Umbilical cord (tissue), 2 donors: ENCODE data around the gene SMIM10L1. TPM values are rescaled to one million over a fixed set of nuclear protein-coding genes. Genes with fewer than 3 reads are reported as not detected.
A peak's percentile ranks its signal among the peaks of the same experiment; 100 is the strongest.

ENCODE experiments used
- DNase-seq: peaks from one replicate; pipeline ENCODE4 v3.0.0-alpha.2; 2015; ENCODE audit warnings: low spot score
- total RNA-seq: library from RNA; depleted of rRNA; stranded (reverse); fragments of >200 nt; gene quantifications from one replicate; pipeline ENCODE4 v1.2.3, GENCODE V29; 2014; ENCODE audit warnings: low replicate concordance; ENCODE audit not compliant: insufficient read depth

The SMIM10L1 gene
- 12.5 TPM for total RNA-seq

- DNase-seq = peak; percentile 98
These were observed at the start of gene SMIM10L1 for GRCh38 chr12:11171145-11171968. TSS of gene SMIM10L1 (plus strand) at chr12:11171194. CDS start at chr12:11171357, 163 bp downstream.

GRCh38 chr12:11130382-11130781, 40.6 kb upstream of the SMIM10L1 start:
- no peak for DNase-seq

- no peak for DNase-seq
These were observed 40.0 kb upstream of the SMIM10L1 start for GRCh38 chr12:11130999-11131398.

GRCh38 chr12:11133162-11133561, 37.8 kb upstream of the SMIM10L1 start:
- DNase-seq = no peak

GRCh38 chr12:11133816-11134215, 37.2 kb upstream of the SMIM10L1 start:
- DNase-seq = no peak

- DNase-seq = no peak
These were observed 36.7 kb upstream of the SMIM10L1 start, which contains the start of gene TAS2R30 for GRCh38 chr12:11134305-11134704. TSS of gene TAS2R30 (minus strand) at chr12:11134644. CDS start at chr12:11134244, 400 bp downstream.

GRCh38 chr12:11136075-11136474, 34.9 kb upstream of the SMIM10L1 start:
- no peak for DNase-seq

- DNase-seq = no peak
These were observed 27.6 kb upstream of the SMIM10L1 start for GRCh38 chr12:11143352-11143751.

GRCh38 chr12:11144297-11144696, 26.7 kb upstream of the SMIM10L1 start:
- no peak for DNase-seq

- DNase-seq = no peak
These were observed 23.6 kb upstream of the SMIM10L1 start for GRCh38 chr12:11147420-11147819.

- no peak for DNase-seq
These were observed 20.2 kb upstream of the SMIM10L1 start for GRCh38 chr12:11150832-11151231.

- DNase-seq = no peak
These were observed 18.3 kb upstream of the SMIM10L1 start for GRCh38 chr12:11152725-11153124.

GRCh38 chr12:11154400-11154925, 16.5 kb upstream of the SMIM10L1 start:
- DNase-seq = no peak

GRCh38 chr12:11158885-11159444, 12.0 kb upstream of the SMIM10L1 start:
- DNase-seq = no peak

GRCh38 chr12:11162502-11162901, 8.5 kb upstream of the SMIM10L1 start:
- no peak for DNase-seq

- DNase-seq = no peak
These were observed 6.6 kb upstream of the SMIM10L1 start for GRCh38 chr12:11164384-11164783.

GRCh38 chr12:11166300-11166699, 4.7 kb upstream of the SMIM10L1 start:
- no peak for DNase-seq

GRCh38 chr12:11170810-11171144, 217 bp upstream of the SMIM10L1 start:
- DNase-seq = no peak

- DNase-seq = no peak
These were observed 1.1 kb downstream of the SMIM10L1 start for GRCh38 chr12:11171969-11172675.

- no peak for DNase-seq
These were observed 3.0 kb downstream of the SMIM10L1 start for GRCh38 chr12:11174022-11174421.

- DNase-seq = no peak
These were observed 7.3 kb downstream of the SMIM10L1 start for GRCh38 chr12:11178250-11178649.

- no peak for DNase-seq
These were observed 11.5 kb downstream of the SMIM10L1 start for GRCh38 chr12:11182529-11182928.
